ENCODE measurements around the gene NCAM2. TPM values are rescaled to one million over a fixed set of nuclear protein-coding genes. Genes with fewer than 3 reads are reported as not detected.

NCAM2 gene
- total RNA-seq, result 16.3 to 102 TPM (median 17.0 TPM) in 3 replicates
- long read RNA-seq, full-length matches to known transcripts, result 7 of 12 reads
- long read RNA-seq, partial matches to known transcripts, result 3 of 12 reads
- long read RNA-seq, other reads (novel, unspliced or antisense), result 2 of 12 reads

DNA sequence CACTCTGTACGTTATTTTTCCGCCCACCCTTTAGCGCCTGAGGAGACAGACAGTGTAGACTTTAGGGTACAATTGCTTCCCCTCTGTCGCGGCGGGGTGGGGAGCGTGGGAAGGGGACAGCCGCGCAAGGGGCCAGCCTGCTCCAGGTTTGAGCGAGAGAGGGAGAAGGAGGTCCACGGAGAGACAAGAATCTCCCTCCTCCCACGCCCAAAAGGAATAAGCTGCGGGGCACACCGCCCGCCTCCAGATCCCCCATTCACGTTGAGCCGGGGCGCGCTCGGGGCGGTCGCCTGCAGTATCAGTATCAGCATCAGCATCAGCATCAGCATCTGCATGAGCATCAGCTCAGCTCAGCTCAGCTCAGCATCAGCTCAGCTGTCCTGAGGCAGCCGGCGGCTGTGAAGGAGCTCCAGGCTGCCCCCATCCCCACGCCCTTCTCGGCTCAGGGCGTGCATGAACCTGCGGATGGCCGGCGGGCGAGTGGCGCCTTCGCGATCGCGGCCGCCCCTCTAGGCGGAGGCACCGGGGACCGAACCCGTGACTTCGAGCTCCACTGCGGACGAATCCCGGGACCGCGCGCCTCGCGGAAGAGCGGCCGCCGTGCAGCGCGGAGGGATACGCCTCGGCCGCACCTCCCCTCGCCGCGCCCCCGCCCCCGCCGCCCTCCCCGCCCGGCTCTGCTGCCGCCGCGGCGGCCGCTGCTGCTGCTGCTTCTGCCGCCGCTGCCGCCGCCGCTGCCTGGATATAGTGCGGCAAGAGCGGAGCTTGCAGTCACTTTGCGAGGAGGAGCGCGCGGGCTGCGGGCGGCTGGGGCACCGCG, at the start of gene NCAM2:
Gene NCAM2 (plus strand): TSS at position 774 of the 820 bp plus-strand sequence.
- Mint-ChIP-seq H3K4me1 (ENCODE audit: low read depth) (peaks cover 59% of the 10 kb centered on the region), H3K4me3 (ENCODE audit: unreplicated experiment) (peak within 1 kb of the TSS; percentile 74), H3K27me3 (ENCODE audit: low read depth) (no peaks in the 10 kb centered on the region), H3K36me3 (ENCODE audit: low read depth) (no peaks in the 10 kb centered on the region), H3K27ac (ENCODE audit: unreplicated experiment) (peak within 1 kb of the TSS; percentile 37), H3K9me3 (ENCODE audit: low read depth) (no peaks in the 10 kb centered on the region)
- TF ChIP-seq, protein P1, sequence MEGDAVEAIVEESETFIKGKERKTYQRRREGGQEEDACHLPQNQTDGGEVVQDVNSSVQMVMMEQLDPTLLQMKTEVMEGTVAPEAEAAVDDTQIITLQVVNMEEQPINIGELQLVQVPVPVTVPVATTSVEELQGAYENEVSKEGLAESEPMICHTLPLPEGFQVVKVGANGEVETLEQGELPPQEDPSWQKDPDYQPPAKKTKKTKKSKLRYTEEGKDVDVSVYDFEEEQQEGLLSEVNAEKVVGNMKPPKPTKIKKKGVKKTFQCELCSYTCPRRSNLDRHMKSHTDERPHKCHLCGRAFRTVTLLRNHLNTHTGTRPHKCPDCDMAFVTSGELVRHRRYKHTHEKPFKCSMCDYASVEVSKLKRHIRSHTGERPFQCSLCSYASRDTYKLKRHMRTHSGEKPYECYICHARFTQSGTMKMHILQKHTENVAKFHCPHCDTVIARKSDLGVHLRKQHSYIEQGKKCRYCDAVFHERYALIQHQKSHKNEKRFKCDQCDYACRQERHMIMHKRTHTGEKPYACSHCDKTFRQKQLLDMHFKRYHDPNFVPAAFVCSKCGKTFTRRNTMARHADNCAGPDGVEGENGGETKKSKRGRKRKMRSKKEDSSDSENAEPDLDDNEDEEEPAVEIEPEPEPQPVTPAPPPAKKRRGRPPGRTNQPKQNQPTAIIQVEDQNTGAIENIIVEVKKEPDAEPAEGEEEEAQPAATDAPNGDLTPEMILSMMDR (IDR thresholded peaks at IDR 0.05), result no peak
- DNase-seq (ENCODE audit: low spot score), result peak; percentile 89

GRCh38 chr21:20949884-20950283, 48.3 kb upstream of the NCAM2 start:
- Mint-ChIP-seq H3K27ac (ENCODE audit: unreplicated experiment) (no peak overlapping the region), H3K36me3 (ENCODE audit: low read depth) (no peaks in the 10 kb centered on the region), H3K27me3 (ENCODE audit: low read depth) (no peaks in the 10 kb centered on the region), H3K4me3 (ENCODE audit: unreplicated experiment) (no peak overlapping the region), H3K9me3 (ENCODE audit: low read depth) (peaks cover 4% of the 10 kb centered on the region), H3K4me1 (ENCODE audit: low read depth) (peaks cover 4% of the 10 kb centered on the region)
- TF ChIP-seq, protein P1 (IDR thresholded peaks at IDR 0.05), result no peak
- DNase-seq (ENCODE audit: low spot score), result no peak

DNA sequence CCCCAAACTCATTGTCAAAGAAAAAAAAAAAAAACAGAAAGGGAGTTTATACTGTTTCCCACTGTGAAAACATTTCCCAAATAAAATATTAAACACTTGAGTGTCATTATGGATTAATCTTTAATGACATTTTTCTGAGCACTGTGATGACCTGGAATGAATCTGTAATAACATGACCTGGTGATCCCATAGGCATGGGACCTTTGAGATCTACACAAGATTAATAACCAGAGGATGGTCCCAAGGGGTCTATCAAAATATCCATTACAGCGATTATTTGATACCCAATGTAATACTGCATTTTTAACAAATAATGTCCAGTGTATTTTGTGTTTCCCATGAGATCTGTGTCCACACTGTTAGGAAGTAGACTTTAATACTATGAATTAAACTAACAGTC, 32.4 kb upstream of the NCAM2 start:
- no peaks in the 10 kb centered on the region for H3K36me3 Mint-ChIP-seq (ENCODE audit: low read depth)
- no peak overlapping the region for H3K4me3 Mint-ChIP-seq (ENCODE audit: unreplicated experiment)
- DNase-seq (ENCODE audit: low spot score), result no peak
- H3K27ac Mint-ChIP-seq (ENCODE audit: unreplicated experiment), result no peak overlapping the region
- H3K9me3 Mint-ChIP-seq (ENCODE audit: low read depth), result no peaks in the 10 kb centered on the region
- TF ChIP-seq, protein P1 (IDR thresholded peaks at IDR 0.05), result no peak
- peaks cover 38% of the 10 kb centered on the region for H3K4me1 Mint-ChIP-seq (ENCODE audit: low read depth)
- H3K27me3 Mint-ChIP-seq (ENCODE audit: low read depth), result no peaks in the 10 kb centered on the region

- TF ChIP-seq, protein P1 (IDR thresholded peaks at IDR 0.05), result no peak
- Mint-ChIP-seq H3K36me3 (ENCODE audit: low read depth) (no peaks in the 10 kb centered on the region), H3K27me3 (ENCODE audit: low read depth) (no peaks in the 10 kb centered on the region), H3K9me3 (ENCODE audit: low read depth) (no peaks in the 10 kb centered on the region), H3K4me1 (ENCODE audit: low read depth) (peaks cover 29% of the 10 kb centered on the region), H3K27ac (ENCODE audit: unreplicated experiment) (peak overlapping the region; percentile 8), H3K4me3 (ENCODE audit: unreplicated experiment) (no peak overlapping the region)
- no peak for DNase-seq (ENCODE audit: low spot score)
Measured at GRCh38 chr21:20968391-20968790, 29.8 kb upstream of the NCAM2 start.

GRCh38 chr21:20970691-20971090, 27.5 kb upstream of the NCAM2 start:
- Mint-ChIP-seq H3K27me3 (ENCODE audit: low read depth) (no peaks in the 10 kb centered on the region), H3K4me3 (ENCODE audit: unreplicated experiment) (no peak overlapping the region), H3K9me3 (ENCODE audit: low read depth) (no peaks in the 10 kb centered on the region), H3K36me3 (ENCODE audit: low read depth) (no peaks in the 10 kb centered on the region), H3K4me1 (ENCODE audit: low read depth) (peaks cover 29% of the 10 kb centered on the region), H3K27ac (ENCODE audit: unreplicated experiment) (no peak overlapping the region)
- TF ChIP-seq, protein P1 (IDR thresholded peaks at IDR 0.05), result no peak
- DNase-seq (ENCODE audit: low spot score), result no peak

Measured in chondrocyte (in vitro differentiated cells).